Measurements from ENCODE around the gene PLEKHF1.
"Not testable (repeated sequence)": the region's sequence is repeated elsewhere in the genome, so short reads cannot be mapped to it uniquely, and the experiment has no call there.

The PLEKHF1 gene

GRCh38 chr19:29666578-29667386 lies 1.5 kb downstream of the PLEKHF1 start:
- no peak for DNase-seq

GRCh38 chr19:29667387-29667783 lies 2.1 kb downstream of the PLEKHF1 start:
- DNase-seq = no peak

- peak; percentile 49 for DNase-seq
These were observed 2.7 kb downstream of the PLEKHF1 start for GRCh38 chr19:29667901-29668341.

GRCh38 chr19:29668746-29669609 lies 3.7 kb downstream of the PLEKHF1 start:
- no peak for DNase-seq

- no peak for DNase-seq
These were observed 5.0 kb downstream of the PLEKHF1 start for GRCh38 chr19:29670255-29670654.

GRCh38 chr19:29671026-29671392 lies 5.7 kb downstream of the PLEKHF1 start:
- not testable (repeated sequence) for DNase-seq

GRCh38 chr19:29671393-29672160 lies 6.3 kb downstream of the PLEKHF1 start:
- DNase-seq = peak; percentile 1

GRCh38 chr19:29672319-29672932 lies 7.2 kb downstream of the PLEKHF1 start:
- no peak for DNase-seq

GRCh38 chr19:29672933-29673336 lies 7.7 kb downstream of the PLEKHF1 start:
- no peak for DNase-seq

GRCh38 chr19:29673451-29674371 lies 8.4 kb downstream of the PLEKHF1 start:
- DNase-seq = no peak

- DNase-seq = no peak
These were observed 9.3 kb downstream of the PLEKHF1 start for GRCh38 chr19:29674374-29675119.

GRCh38 chr19:29675120-29675649 lies 9.9 kb downstream of the PLEKHF1 start:
- no peak for DNase-seq

GRCh38 chr19:29675650-29676186 lies 10.5 kb downstream of the PLEKHF1 start:
- no peak for DNase-seq

GRCh38 chr19:29676586-29676985 lies 11.3 kb downstream of the PLEKHF1 start:
- DNase-seq = no peak

- DNase-seq = no peak
These were observed 11.9 kb downstream of the PLEKHF1 start for GRCh38 chr19:29677001-29677817.

- no peak for DNase-seq
These were observed 13.3 kb downstream of the PLEKHF1 start for GRCh38 chr19:29678484-29679106.

- DNase-seq = no peak
These were observed 14.4 kb downstream of the PLEKHF1 start for GRCh38 chr19:29679598-29680210.

GRCh38 chr19:29680447-29680846 lies 15.2 kb downstream of the PLEKHF1 start:
- no peak for DNase-seq

Data from NCI-H2171 treated with DMSO at 0.1 percent for 48 hours (cell line).